ENCODE data around the gene FSTL3.

Gene FSTL3

GRCh38 chr19:633068-633785, 43.0 kb upstream of the FSTL3 start, which contains the start of gene POLRMT:
TSS of gene POLRMT (minus strand) at chr19:633537. CDS start at chr19:633512, 25 bp downstream.
- Histone ChIP-seq H3K27ac (peak within 1 kb of the TSS; percentile 50), H3K4me3 (ENCODE audit: low read depth, low read length) (peak within 1 kb of the TSS; percentile 62), H3K9me3 (ENCODE audit: severe bottlenecking) (no peaks in the 10 kb centered on the region), H3K27me3 (ENCODE audit: insufficient read depth, low read depth, severe bottlenecking) (no peaks in the 10 kb centered on the region), H3K36me3 (peaks cover 21% of the 10 kb centered on the region)
- no peak for TF ChIP-seq CTCF (IDR thresholded peaks at IDR 0.05; ENCODE audit: low read depth, low read length)
- DNase-seq: peak; percentile 98

DNA sequence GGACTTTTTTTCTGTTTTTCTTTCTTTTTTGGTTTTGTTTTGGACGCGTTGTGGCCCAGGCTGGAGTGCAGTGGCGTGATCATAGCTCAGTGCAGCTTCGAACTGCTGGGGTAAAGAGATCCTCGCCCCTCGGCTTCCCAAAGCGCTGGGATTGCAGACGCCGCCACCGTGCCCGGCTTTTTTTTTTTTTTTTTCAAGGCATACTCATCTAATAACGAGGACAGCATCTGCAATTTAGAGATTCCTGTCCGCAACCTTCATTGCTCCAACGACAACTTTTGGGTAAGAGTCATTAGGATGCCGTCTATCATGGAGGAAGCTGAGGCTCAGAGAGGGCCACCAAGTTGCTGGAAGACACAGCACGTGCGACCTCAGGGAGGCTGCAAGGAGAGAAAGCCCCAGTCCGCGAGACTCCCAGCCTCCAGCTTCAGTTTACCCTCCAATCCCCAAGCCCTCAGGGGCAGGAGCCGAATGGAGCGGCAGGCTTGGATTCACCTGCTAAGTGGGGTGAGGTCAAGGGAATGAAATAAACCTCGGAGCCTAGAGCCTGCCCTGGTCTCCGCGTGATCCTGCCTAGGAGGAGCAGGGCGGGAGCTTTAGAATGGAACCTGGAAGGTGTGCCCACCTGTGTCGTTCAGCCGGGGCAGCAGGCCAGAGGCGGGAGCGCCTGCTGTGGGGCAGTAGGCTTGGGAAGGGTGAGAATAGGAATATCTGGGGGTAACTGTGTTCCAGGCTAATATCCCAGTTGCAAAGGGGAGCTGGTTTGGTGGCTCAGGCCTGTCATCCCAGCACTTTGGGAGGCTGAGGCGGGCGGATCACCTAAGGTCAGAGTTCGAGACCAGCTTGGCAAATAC, 42.2 kb upstream of the FSTL3 start:
- peak overlapping the region; percentile 45; the same call in 1 of the 2 replicates for H3K27ac ChIP-seq
- no peaks in the 10 kb centered on the region for H3K9me3 ChIP-seq (ENCODE audit: severe bottlenecking)
- peaks cover 7% of the 10 kb centered on the region for H3K27me3 ChIP-seq (ENCODE audit: insufficient read depth, low read depth, severe bottlenecking)
- DNase-seq: no peak
- TF ChIP-seq CTCF (IDR thresholded peaks at IDR 0.05; ENCODE audit: low read depth, low read length): no peak
- peaks cover 13% of the 10 kb centered on the region for H3K36me3 ChIP-seq
- peak overlapping the region; percentile 62 for H3K4me3 ChIP-seq (ENCODE audit: low read depth, low read length)

DNA sequence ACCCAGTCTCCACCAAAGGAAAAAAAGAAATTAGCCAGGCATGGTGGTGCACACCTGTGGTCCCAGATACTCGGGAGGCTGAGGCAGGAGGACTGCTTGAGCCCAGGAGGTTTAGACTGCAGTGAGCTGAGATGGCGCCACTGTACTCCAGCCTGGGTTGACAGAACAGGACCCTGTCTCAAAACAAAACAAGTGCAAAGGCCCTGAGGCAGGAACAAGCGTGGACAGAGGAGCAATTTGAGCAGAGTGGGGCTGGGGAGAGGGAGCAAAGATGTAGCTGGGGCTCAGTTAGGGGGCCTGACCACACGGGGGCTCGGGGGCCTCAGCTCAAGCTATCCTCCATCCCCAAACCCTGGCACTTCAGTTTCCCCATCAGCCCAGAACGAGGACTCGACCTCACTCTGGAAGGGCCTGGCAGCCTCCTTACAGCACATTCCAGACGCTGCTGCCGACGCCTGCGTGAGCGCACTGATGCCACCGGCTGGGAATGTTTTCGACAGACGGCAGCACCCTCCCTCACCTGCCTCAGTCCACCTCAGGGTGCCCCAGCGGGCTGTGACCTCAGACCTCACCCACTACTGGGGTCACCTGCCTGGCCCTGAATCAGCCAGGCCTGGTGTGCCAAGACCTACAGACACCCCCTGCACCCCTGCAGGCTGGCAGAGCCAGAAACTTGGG, 41.1 kb upstream of the FSTL3 start:
- H3K9me3 ChIP-seq (ENCODE audit: severe bottlenecking): no peaks in the 10 kb centered on the region
- no peak overlapping the region for H3K27ac ChIP-seq
- H3K36me3 ChIP-seq: peaks cover 12% of the 10 kb centered on the region
- DNase-seq: no peak
- H3K27me3 ChIP-seq (ENCODE audit: insufficient read depth, low read depth, severe bottlenecking): peaks cover 8% of the 10 kb centered on the region
- TF ChIP-seq CTCF (IDR thresholded peaks at IDR 0.05; ENCODE audit: low read depth, low read length): no peak
- no peak overlapping the region for H3K4me3 ChIP-seq (ENCODE audit: low read depth, low read length)

- DNase-seq: no peak
- Histone ChIP-seq H3K27ac (no peak overlapping the region), H3K4me3 (ENCODE audit: low read depth, low read length) (peak overlapping the region; percentile 37; the same call in 1 of the 2 replicates), H3K27me3 (ENCODE audit: insufficient read depth, low read depth, severe bottlenecking) (peaks cover 8% of the 10 kb centered on the region), H3K36me3 (no peaks in the 10 kb centered on the region), H3K9me3 (ENCODE audit: severe bottlenecking) (no peaks in the 10 kb centered on the region)
- TF ChIP-seq CTCF (IDR thresholded peaks at IDR 0.05; ENCODE audit: low read depth, low read length): no peak
These were observed 37.3 kb upstream of the FSTL3 start for GRCh38 chr19:638906-639252.

DNA sequence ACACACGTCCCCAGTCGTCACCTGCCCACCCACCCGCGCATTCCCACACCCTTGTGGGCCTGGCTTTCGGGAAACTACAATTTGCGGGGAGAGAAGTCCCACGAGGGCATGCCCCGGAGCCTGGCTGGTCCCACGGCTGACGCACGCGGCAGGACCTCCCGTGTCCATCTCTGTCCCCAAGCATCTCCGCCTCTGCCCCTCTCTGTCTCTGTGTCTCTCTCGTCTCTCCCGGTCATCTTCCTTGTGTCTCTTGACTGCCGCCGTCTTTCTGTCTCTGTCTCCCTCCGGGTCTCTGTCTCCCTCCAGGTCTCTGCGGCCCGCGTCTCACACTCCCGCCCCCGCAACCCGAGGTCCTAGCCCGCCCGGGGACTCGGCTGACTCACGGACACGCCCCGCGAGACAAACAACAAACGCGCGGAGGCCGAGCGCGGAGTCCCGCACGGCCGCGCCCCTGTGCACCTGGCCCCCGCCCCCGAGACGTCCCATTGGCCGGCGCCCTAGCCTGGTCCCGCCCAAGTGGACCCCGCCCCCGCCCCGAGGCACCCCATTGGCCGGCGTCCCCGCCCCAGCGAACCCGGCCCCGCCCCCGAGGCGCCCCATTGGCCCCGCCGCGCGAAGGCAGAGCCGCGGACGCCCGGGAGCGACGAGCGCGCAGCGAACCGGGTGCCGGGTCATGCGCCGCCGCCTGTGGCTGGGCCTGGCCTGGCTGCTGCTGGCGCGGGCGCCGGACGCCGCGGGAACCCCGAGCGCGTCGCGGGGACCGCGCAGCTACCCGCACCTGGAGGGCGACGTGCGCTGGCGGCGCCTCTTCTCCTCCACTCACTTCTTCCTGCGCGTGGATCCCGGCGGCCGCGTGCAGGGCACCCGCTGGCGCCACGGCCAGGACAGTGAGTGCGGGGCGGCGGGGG, 36.7 kb upstream of the FSTL3 start, which contains the start of gene FGF22:
FGF22 (plus strand) TSS at position 627 of the 908 bp plus-strand sequence; CDS start at position 674, 47 bp downstream.
- no peak for TF ChIP-seq CTCF (IDR thresholded peaks at IDR 0.05; ENCODE audit: low read depth, low read length)
- DNase-seq: peak; percentile 92
- H3K27ac ChIP-seq: no peak within 1 kb of the TSS
- peaks cover 8% of the 10 kb centered on the region for H3K27me3 ChIP-seq (ENCODE audit: insufficient read depth, low read depth, severe bottlenecking)
- peaks cover under 1% of the 10 kb centered on the region for H3K36me3 ChIP-seq
- H3K9me3 ChIP-seq (ENCODE audit: severe bottlenecking): no peaks in the 10 kb centered on the region
- H3K4me3 ChIP-seq (ENCODE audit: low read depth, low read length): peak within 1 kb of the TSS; percentile 37
